ENCODE results near the gene ZNF565. TPM values are rescaled to one million over a fixed set of nuclear protein-coding genes. Genes with fewer than 3 reads are reported as not detected.

Gene ZNF565
- total RNA-seq, 4 donors from 2014 or later, result 7.2 to 13.1 (median 7.4) TPM

DNA sequence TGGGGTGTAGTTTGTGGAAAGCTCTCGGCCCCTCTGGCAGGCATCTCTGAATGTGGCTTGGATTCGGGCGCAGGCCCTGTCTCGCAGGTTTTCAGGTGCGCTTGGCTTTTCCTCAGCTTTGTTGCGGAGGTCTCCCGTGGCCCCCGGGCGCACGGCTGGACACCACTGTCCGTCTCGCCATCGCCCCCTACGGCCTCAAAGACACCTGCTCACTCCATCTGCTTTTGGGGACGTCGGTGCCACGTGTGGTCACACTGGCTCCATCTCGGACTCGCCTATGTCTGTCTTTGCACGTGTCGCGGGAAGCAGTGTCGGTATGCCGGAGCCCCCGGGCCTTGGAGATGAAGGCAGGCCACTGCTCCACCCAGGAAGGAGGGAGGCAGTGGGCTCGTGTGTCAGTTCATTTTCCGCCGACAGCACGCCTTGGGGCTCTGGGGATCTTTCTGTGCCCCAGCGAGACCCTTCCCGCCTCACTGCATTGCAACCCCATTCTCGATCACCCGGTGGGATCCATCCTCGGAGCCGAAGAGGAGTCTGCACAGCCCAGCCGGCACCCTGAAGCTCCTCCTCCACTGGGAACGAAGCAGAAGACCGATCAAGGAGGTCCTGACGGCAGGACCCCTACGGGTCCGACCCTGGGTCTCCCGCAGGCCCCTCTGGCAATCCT lies 42.5 kb upstream of the ZNF565 start:
- 69 to 76% methylated on average over 31 to 41 of the region's 42 CpGs for WGBS, 2 donors
- Histone ChIP-seq H3K27ac (peak overlapping the region in 1 of 3 donors; percentile 63), H3K4me3 (replicated peaks in 1 of 3) (peak overlapping the region; percentile 3 to 79 (median 50)), H3K27me3 (no peaks in the 10 kb centered on the region), H3K9me3 (no peaks in the 10 kb centered on the region), H3K36me3 (no peaks in the 10 kb centered on the region), H3K4me1 (no peaks in the 10 kb centered on the region)
- intact Hi-C loops (cut with DNase I), result no loop called here
- no peak for TF ChIP-seq POLR2A (IDR thresholded peaks at IDR 0.05)
- TF ChIP-seq, protein P1, sequence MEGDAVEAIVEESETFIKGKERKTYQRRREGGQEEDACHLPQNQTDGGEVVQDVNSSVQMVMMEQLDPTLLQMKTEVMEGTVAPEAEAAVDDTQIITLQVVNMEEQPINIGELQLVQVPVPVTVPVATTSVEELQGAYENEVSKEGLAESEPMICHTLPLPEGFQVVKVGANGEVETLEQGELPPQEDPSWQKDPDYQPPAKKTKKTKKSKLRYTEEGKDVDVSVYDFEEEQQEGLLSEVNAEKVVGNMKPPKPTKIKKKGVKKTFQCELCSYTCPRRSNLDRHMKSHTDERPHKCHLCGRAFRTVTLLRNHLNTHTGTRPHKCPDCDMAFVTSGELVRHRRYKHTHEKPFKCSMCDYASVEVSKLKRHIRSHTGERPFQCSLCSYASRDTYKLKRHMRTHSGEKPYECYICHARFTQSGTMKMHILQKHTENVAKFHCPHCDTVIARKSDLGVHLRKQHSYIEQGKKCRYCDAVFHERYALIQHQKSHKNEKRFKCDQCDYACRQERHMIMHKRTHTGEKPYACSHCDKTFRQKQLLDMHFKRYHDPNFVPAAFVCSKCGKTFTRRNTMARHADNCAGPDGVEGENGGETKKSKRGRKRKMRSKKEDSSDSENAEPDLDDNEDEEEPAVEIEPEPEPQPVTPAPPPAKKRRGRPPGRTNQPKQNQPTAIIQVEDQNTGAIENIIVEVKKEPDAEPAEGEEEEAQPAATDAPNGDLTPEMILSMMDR (IDR thresholded peaks at IDR 0.05), result no peak
- no peak for DNase-seq

DNA sequence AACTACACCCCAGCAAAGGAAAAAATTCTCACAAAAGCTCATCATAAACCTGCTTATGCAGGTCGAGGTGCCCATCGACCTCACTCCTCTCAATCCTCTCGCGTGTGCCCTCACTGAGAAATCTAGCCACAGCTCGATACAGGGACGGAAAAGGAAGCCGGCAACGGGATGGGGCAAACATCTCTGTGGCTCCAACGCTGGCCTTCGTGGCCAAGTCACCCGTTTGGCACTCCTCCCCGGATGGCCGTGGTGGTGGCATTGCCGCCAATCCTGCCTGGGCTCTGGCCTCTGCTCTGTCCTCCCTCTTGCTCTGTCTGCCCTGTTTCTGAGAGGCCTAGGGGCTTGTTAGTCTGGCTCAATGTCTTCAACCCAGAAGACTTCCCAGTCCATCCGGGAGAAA lies 41.6 kb upstream of the ZNF565 start:
- Histone ChIP-seq H3K27me3 (no peaks in the 10 kb centered on the region), H3K9me3 (no peaks in the 10 kb centered on the region), H3K36me3 (no peaks in the 10 kb centered on the region), H3K4me3 (replicated peaks in 1 of 3) (no peak overlapping the region), H3K27ac (no peak overlapping the region), H3K4me1 (no peaks in the 10 kb centered on the region)
- no peak for TF ChIP-seq POLR2A (IDR thresholded peaks at IDR 0.05)
- TF ChIP-seq, protein P1 (IDR thresholded peaks at IDR 0.05), result no peak
- intact Hi-C loops (cut with DNase I), result no loop called here
- 92 to 95% methylated on average over 15 of the region's 15 CpGs for WGBS, 2 donors
- DNase-seq, result no peak

DNA sequence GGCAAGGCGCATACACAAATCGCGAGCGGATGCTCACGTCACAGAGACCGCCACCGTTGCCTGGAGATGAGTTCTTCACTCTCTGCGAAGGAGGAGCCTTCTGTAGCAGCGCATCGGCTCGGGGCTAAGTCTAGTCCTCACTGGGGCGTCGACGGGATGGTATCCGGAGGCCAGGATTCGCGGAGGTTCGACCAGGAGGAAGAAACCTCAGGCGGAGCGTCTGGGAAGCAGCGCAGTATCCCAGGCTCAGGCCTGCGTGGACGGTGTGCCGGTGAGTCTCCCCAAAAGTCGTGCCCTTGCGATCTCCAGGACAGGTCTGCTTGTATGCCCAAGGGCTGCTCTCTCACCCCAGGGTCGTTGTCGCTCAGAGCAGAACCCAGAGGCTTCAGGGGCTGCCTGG lies 40.9 kb upstream of the ZNF565 start:
- no peak for TF ChIP-seq POLR2A (IDR thresholded peaks at IDR 0.05)
- TF ChIP-seq, protein P1 (IDR thresholded peaks at IDR 0.05), result no peak
- Histone ChIP-seq H3K4me1 (no peaks in the 10 kb centered on the region), H3K9me3 (no peaks in the 10 kb centered on the region), H3K27me3 (no peaks in the 10 kb centered on the region), H3K36me3 (no peaks in the 10 kb centered on the region), H3K4me3 (replicated peaks in 1 of 3) (no peak overlapping the region), H3K27ac (no peak overlapping the region)
- 94 to 97% methylated on average over 28 of the region's 28 CpGs for WGBS, 2 donors
- intact Hi-C loops (cut with DNase I), result no loop called here
- no peak for DNase-seq

DNA sequence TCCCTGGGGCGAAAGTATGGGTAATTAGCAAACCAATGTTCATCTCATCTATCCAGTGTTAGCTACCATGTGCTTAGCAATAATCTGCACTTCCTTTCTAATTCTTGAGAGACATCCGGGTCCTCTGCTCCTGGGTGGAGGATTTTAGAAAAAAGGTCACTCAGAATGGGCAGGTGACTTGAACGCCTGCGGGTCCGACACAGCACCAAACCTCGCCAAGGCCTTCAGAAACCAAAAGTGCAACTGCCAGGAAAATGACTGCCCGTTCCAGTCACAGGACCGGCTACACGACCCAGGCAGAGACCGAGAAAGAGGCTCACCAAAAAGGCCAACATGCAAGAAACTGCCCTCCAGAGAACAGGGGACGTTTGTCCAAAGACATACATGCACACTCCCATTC lies 40.4 kb upstream of the ZNF565 start:
- intact Hi-C loops (cut with DNase I), result no loop called here
- WGBS, 2 donors, result 90 to 92% methylated on average over 11 of the region's 11 CpGs
- Histone ChIP-seq H3K27me3 (no peaks in the 10 kb centered on the region), H3K9me3 (no peaks in the 10 kb centered on the region), H3K4me3 (replicated peaks in 1 of 3) (no peak overlapping the region), H3K36me3 (no peaks in the 10 kb centered on the region), H3K4me1 (no peaks in the 10 kb centered on the region), H3K27ac (no peak overlapping the region)
- no peak for DNase-seq
- TF ChIP-seq, protein P1 (IDR thresholded peaks at IDR 0.05), result no peak
- TF ChIP-seq POLR2A (IDR thresholded peaks at IDR 0.05), result no peak

DNA sequence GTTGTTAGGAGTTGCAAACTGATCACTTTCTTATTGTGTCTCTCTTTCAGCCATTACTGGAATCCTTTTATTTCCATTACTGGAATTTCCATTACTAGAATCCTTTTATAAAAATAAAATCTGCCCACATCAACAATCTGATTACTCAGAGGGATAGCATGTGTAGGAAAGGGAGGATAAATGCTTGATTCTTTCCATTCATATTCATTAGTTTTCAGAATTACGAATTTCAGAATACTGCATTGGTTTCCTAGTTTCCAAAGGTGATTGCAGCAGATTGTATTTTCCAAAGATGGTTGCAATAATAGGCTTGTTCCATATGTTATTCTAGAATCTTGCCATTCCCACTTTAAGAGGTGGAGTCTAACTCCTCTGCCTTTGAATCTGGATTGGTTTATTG lies 37.6 kb upstream of the ZNF565 start:
- 85 to 89% methylated on average over 1 of the region's 1 CpG for WGBS, 2 donors
- Histone ChIP-seq H3K9me3 (no peaks in the 10 kb centered on the region), H3K27me3 (no peaks in the 10 kb centered on the region), H3K36me3 (no peaks in the 10 kb centered on the region), H3K4me3 (replicated peaks in 1 of 3) (no peak overlapping the region), H3K27ac (no peak overlapping the region), H3K4me1 (no peaks in the 10 kb centered on the region)
- no peak for DNase-seq
- intact Hi-C loops (cut with DNase I), result no loop called here
- no peak for TF ChIP-seq POLR2A (IDR thresholded peaks at IDR 0.05)
- TF ChIP-seq, protein P1 (IDR thresholded peaks at IDR 0.05), result no peak

All from thyroid gland (tissue), 4 donors.